Dedifferentiated amniotic fluid mesenchymal stem cell (primary cell): Measurements from ENCODE around the gene WRAP73.

Experiments used
- DNase-seq: peaks from one replicate; pipeline ENCODE4 v3.0.0-alpha.2; 2016; ENCODE audit errors: extremely low spot score

Gene WRAP73

GRCh38 chr1:3681898-3682806, 32.2 kb upstream of the WRAP73 start:
- DNase-seq = no peak

- no peak for DNase-seq
These were observed 31.5 kb upstream of the WRAP73 start for GRCh38 chr1:3681231-3681897.

- no peak for DNase-seq
These were observed 30.8 kb upstream of the WRAP73 start for GRCh38 chr1:3680488-3681230.

DNA sequence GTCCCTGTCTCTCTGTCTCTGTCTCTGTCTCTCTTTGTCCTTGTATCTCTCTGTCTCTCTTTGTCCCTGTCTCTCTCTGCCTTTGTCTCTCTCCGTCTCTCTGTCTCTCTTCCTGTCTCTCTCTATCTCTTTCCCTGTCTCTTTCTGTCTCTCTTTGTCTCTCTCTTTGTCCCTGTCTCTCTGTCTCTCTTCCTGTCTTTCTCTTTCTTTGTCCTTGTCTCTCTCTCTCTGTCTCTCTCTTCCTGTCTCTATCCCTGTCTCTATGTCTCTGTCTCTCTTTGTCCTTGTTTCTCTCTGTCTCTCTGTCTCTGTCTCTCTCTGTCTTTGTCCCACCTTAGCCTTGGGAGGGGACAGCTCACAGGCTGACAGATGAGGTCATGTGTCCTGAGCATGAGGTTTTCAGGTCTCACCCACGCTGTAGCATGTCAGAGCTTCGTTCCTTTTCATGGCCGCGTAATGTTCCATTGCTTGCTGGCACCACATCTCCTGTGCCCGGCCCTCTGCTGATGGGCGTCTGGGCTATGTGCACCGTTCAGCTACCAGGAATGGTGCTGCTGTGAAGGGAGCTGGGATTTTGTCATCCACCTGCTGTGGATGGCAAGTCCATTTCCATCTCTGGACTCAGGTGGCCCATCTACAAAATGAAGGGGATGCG, 30.0 kb upstream of the WRAP73 start:
- no peak for DNase-seq

DNA sequence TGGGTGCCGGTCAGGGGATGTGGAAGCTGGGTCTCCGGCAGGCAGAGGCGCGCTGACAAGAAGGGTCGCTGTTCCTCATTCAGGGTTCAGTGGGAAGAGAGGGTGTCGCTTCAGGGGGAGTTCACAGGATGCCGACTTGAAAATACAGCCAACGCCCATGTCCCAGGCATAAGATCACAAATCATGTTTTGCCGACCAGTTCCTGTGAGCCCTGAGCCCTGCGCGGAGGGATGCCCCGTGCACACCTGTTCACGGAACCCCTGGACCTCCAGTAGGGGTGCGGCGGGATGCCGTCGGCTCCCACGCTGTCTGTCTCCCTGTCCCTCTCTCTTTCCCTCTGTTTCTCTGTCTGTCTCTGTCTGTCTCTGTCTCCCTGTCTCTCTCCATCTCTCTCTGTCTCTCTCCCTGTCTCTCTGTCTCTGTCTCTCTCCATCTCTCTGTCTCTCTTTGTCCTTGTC, 29.2 kb upstream of the WRAP73 start:
- DNase-seq = no peak

DNA sequence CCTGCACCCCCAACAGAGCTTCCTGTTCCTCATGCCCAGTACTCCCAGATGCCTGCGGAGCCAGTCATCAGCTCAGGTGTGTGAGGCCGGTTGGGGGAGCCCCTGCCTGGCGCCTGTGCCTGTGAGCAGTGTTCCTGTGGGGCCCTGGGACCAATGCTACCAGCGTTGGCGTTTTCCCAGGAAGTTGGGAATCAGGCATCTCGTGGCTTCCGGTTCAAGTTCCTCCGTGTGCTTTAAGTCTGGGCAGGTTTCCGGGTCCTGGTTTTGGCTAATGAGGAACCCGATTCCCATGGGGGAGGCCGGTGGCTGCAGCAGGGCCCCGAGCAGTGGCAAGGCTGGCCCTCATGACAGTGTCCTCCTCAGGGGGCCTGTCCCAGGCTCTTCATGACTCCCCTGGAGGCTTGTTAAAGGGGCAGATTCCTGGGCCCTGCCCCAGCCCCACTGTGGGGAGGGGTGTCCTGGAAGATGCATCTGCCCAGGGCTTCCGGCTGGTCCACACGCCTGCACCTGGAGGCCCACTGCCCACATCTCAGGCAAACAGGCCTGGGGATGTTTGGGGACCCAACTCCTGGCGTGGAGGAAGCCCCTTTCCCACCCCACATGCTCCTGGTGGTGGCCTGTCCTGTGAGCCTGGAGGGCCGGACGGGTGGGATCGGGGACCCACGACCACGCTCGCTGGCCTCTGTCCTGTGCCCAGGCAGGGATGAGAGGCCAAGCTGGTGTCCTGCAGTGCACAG, 28.6 kb upstream of the WRAP73 start:
- no peak for DNase-seq

GRCh38 chr1:3677484-3677883, 27.6 kb upstream of the WRAP73 start:
- no peak for DNase-seq

DNA sequence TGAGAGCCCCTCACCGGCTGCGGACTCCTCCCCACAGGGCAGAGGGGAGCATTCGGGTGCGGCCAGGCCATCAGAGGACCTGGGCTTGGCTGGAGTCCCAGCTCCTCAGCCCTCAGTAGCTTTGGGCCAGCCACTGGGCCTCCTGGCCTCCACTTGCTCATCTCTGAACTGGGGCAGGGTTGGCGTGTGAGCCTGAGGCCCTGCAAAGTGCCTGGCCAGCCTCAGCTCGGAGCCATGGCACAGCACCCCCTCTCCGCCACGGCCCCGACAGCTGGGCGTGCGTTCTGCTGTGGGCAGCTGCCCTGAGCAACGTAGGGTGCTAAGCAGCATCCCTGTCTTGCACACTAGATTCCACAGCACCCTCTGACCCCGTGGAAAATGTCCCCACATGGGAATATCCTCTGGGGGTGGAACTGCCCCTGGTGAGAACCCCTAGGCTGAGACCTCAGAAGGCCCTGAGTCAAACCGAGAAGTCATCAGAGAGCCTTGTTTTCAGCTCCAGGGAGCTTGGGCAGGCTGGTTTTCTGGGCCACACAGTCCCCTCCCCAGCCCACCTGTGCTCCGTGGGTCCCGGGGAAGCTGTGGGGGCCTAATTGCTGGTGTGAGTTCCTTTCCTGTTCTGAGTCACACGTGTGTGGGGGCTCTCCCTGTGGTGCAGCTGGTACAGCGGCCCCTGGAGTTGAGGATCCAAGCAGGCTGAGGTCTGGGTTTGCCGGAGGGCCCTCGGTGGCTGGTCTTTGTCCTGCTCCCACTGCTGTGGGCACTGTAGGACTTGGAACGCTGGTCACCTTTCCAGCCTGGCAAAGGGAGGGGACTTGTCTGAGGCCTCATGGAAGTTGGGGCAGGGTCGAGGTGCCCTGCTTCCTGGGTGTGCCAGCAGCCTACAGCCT, 26.9 kb upstream of the WRAP73 start:
- no peak for DNase-seq

DNA sequence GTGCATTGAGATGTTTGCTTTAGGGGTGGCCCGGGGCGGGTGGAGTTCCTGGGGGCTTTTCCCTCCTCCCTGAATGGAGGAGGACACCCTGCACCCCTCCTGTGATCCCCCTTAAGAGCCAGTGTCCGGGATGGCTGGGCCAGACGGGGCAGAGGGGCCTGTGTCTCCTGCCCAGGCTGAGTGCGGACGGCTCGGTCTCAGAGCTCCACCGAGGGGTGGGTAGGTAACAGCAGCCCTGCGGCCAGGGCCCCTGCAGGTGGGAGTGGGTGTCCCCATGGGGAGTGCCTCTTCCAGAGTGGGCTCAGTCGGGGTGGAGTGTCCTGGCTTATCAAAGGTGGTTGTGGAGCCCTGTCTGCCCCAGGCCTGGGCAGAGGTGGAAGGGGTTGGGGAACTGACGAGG, 25.5 kb upstream of the WRAP73 start:
- DNase-seq = no peak

DNA sequence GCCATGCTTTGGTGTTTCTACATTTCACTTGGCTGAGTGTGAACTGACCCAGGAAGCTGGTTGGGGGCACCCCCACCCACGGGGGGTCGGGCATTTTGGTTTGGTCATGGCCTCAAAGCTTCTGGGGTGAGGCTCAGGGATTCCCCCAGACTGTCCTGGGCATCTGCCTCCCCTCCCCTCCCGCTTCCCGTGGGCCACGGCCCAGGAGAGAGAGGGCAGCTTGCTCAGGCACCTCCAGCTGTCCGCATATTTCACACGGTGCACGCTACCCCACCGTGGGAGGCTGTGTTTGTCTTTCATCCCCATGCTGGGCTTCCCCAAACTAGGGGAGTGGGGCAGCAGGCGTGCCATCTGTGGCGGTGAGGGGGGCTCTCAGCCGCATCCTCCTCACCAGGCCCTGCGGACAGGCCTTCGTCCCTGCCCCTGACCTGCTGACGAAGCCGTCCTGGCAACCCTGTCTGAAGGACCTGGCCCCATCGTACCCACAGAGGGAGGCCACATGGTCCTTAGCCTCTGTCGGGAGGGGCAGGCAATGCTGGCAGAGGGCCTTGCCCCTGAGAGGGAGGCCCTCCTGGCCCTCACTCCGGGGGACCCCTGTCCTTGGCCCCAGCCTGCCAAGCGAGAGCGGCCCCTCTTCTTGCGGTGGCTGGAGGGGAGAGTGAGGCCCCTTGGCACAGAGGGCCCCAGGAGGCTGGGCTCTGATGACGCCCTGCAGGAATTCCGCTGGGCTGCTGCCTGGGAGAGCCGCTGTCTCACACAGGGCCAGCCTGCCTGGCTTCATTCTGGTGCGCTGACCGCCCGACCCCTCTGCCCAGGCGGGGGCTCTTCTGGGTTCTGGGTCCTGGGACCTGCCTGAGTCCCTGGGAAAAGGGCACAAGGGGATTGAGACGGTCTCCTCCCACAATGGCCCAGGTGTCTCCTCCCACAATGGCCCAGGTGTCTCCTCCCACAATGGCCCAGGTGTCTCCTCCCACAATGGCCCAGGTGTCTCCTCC, 24.5 kb upstream of the WRAP73 start:
- DNase-seq = no peak

DNA sequence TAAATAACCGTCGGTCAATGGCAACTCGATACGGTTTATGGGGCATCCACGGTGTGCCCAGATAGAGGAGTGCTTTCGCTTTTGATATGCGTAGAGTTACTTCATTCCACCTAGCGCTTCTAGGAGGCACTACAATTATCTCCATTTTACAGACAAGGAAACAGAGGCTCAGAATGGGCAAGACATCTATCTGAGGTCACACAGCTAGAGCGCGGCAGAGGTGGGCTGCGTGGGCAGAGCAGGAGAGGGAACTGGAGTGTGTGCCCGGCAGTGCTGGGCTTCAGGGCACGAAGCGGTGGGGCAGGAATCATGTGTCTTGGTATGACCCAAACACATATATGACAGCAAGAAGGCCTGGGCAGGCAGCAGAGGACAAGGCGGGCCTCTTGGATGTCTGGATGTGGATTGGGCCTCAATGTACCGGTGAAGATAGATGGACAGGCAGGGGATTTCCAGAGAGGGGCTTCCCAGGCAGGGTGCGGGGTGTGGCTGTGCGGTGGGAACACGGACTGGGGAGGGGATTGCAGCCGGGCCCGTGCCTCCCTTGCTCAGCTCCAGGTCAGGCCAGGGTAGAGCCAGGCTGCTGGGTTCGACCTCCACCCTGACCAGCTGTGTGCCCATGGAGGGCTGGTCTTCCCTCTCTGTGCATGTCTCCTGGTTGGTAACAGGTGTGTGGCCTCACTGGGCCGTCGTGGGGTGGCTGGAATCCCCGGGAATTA, 23.6 kb upstream of the WRAP73 start:
- DNase-seq = no peak

DNA sequence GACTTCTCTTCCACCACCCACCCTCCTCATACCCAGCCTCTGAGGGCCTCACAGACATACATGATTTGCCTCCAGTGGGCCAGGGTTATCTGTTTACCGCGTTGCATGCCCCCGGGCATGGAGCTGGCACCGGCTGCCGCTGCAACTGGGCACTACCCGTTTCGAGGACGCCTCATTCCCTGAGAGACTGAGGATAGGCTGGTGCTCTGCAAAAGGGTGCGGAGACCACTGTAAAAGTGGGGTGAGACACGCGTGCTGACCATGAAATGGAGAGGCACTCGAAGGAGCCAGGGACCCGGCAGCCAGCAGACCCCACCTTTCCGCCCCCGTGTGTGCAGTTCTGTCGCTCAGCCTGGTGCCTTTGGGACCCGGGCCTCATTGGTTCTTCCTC, 23.1 kb upstream of the WRAP73 start:
- no peak for DNase-seq

DNA sequence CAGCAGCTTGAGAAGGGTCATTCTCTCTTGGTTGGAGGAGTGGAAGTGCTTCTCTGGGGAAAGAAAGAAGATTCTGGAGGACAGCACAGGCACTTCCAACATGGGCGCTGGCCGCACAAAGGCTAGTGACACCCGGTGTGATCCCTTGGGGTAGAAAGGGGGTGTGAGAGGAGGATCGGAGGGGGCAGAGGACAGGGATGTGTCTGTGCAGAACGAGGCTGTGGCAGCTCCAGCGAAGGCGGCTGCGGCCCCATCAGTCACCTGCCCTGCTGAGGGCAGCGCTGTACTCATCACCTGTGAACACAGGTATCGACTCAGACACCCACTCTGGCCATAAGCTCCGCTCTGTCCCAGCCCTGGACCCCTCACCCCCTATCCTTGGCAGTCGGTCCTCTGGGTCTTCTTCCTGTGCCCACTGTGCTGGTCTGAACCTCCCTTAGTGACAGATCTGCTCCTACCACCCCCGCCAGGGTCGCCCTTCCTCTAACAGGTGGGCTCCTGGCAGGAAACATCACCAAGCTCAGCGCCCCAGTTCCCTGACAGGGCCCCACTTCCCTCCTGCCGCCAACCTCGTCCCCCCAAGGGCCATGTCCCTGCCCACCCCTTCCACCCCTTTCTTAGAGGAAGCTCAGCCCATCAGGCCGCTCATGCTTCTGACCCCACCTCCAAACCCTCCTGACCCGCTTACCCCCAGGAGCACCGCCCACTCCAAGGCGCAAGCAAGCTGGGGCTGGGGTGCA, 22.5 kb upstream of the WRAP73 start:
- DNase-seq = no peak

DNA sequence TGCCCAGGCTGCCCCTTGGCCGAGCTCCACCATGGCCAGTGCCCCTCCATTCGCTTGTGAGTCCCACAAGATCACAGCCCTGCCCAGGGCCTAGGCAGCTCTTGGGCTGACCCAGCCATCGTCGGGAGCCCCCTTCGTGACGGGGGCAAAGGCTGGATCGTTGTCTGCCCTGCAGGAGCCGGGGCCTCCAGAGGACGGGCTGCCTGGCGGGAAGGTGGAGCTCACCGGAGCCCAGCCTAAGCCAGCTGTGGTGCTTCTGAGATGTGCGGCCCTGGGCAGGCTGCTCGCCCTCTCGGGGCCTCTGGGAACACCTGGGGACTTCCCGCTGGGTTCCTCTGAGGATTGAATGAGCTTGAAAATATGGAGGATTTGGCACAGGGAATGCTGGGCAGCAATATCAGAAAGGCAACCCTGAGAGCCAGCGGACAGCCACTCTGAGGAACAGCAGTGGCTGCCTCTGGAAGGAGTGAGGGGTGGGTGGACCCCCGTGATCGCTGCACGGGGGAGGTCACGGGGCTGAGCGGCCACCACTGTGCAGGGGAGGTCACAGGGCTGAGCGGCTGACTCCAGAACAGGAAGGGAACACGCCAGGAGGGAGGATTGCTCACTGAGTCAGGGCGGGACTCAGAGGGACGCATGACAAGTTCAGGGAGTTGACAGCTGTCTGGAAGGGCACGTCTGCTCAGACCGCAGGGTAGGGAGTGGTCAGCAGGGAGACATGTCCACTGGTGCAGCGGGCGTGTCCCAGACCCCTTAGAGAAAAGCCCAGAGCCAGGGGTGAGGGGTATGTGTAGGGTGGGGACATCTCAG, 21.7 kb upstream of the WRAP73 start:
- no peak for DNase-seq

GRCh38 chr1:3670823-3671265, 20.9 kb upstream of the WRAP73 start:
- DNase-seq = no peak

- DNase-seq = no peak
These were observed 20.1 kb upstream of the WRAP73 start for GRCh38 chr1:3669971-3670431.

GRCh38 chr1:3669421-3669821, 19.5 kb upstream of the WRAP73 start:
- no peak for DNase-seq
